Fibroblast of the conjunctiva (primary cell): ENCODE measurements around the gene VEZF1.
A peak's percentile ranks its signal among the peaks of the same experiment; 100 is the strongest.

ENCODE experiments used
- DNase-seq: peaks from one replicate; pipeline ENCODE4 v3.0.0-alpha.2; 2010; ENCODE audit warnings: low read depth

The VEZF1 gene

DNA sequence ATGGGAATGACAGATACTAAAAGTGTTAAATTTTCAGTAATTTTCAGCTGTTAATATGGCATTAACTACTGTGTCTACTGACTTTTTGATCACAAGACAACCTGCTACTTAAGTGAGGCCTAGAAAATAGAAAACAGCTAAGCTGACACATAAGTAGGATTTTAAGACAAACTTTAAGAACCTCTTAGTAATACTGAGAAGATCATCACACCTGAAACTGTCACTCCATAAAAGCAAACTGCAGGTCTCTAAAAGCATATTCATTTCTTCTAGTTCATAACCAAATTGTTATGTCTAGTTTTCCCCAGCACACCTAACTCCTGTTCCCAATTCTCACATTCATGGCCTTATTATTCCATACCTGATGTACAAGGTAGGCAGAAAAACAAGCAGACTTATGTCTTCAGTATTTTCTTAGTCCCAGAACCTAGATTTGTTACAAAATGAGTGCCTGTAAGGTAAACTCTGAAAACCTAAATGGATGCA lies 11.0 kb upstream of the VEZF1 start:
- DNase-seq = no peak

DNA sequence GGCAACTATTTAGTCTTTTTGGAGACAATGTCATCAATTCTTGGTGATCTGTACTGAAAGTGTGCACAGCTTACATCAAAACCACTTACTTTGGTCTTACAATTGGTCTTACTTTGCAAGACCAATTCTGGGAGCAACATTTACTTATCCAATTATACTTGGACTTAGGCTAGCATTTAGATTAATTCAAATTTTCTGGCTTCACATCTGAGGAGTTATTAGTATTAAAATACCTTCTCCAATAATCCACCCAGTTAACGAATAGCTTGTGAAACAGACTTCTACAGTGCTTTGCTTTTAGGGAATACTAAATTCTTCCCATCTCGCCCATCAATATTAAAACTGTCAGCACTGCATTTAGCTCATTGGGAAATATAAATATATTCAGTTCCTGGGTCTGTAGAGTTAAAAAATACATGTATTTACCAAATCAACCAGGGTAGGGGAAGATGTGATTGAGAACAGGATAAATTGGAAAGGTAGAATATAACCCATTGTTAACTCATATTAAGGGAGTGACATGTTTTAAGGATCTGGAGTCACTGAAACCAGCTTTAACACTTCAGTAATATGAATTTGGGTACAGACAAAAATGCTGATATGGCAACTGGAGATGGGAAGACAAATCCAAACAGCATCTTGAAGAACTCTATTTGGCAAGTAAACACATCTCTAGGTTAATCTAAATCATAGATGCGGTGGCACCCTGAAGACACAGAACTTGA lies 9.2 kb upstream of the VEZF1 start:
- no peak for DNase-seq

DNA sequence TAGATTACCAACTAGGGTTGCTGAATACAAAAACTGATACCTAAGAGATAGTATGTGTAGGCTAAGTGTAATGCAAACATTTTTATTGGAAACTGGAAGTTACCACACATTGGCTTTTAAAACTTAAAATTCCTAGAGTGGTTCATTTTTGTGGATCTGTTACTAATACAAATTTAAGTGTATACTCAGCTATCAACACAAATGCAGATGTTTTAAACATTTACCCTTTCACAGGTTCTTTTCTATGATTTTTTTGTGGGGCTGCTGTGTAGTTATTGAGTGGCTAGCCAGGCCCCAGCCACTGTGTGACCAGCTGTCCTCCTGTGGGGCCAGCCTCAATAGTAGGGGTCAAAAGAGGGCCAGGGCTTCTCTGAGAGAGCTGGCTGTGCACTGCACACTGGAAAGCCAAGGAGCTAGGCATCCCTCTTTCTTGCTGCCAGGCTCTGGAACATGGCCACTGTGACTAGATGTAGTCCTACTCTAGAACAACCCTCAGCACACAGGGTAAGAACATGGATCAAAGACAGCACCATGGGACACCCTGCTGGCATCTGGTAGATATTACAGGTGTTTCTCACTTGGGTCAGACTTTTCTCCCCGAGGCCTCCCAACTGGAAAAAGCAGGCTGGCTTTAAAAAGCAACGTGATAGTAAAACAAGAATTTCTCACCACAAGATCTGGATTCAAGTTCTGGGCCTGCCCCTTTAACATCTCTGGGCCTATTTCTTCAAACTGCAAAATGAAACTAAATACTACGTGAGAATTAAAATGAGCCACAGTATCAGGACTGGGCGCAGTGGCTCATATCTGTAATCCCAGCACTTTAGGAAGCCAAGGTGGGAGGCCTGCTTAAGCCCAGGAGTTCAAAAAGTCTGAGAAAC lies 7.3 kb upstream of the VEZF1 start:
- DNase-seq = peak; percentile 82

- DNase-seq = no peak
Observed at GRCh38 chr17:57994436-57994835, 6.4 kb upstream of the VEZF1 start.

DNA sequence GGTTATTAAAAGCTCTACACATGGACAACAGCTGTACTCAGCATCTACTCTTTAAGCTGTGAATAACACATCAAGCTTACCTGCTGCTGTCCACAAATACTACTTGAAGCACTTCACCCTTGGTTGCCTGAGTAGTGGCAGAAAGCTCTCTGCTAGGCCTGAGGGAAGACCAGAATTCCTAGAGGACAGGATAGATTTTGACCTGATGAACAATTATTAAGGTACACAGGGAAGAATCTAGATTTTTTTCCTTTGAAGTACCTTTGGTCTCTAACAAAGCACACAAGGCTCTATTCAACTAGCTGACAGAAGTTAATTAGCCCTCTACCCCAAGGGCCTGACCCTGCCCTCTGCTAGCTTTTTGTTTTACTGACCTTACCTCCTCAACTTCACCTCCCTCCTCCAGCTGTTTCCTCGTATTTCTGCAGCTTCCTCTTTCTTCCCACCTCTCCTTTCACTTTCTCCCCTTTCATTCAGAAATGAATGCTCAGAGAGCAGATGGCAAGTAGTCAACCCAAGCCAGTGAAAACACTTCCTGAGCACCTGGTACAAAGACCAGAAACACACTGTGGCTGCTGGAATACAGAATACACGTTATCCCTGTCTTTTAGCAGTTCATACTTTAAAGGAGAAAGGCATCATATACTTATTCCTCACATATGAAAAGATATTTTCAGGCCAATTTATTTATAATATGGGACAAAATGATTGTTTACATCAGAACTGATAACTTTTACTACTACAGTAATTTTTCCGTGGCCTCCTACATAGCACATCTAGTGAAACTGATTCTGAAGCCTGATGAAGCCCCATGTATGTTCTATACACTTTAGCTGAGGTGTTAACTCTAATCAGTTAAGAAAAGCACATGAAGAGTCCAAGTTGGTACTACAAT lies 5.7 kb upstream of the VEZF1 start:
- DNase-seq = no peak

- DNase-seq = no peak
Observed at GRCh38 chr17:57991537-57991936, 3.5 kb upstream of the VEZF1 start.

DNA sequence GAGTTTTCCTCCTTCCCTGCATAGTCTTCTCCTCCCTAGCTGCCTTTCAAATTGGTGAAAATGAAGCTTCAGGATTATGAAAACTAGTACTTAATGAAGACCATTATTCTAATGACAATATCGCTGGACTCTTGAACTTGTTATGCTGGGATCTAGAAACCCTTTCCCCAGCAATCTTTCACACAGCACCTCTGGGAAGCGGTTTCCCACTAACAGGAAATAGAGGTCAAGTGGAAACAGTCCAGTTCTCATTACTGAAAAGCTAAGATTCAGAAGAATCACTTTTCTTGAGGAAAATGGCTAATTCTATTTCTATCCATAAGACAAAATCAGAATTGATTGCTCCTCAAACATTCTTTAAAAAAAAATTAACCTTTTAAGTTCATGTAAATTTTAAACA lies 2.0 kb upstream of the VEZF1 start:
- no peak for DNase-seq

GRCh38 chr17:57988301-57989250 lies 522 bp upstream of the VEZF1 start:
- peak; percentile 41 for DNase-seq

DNA sequence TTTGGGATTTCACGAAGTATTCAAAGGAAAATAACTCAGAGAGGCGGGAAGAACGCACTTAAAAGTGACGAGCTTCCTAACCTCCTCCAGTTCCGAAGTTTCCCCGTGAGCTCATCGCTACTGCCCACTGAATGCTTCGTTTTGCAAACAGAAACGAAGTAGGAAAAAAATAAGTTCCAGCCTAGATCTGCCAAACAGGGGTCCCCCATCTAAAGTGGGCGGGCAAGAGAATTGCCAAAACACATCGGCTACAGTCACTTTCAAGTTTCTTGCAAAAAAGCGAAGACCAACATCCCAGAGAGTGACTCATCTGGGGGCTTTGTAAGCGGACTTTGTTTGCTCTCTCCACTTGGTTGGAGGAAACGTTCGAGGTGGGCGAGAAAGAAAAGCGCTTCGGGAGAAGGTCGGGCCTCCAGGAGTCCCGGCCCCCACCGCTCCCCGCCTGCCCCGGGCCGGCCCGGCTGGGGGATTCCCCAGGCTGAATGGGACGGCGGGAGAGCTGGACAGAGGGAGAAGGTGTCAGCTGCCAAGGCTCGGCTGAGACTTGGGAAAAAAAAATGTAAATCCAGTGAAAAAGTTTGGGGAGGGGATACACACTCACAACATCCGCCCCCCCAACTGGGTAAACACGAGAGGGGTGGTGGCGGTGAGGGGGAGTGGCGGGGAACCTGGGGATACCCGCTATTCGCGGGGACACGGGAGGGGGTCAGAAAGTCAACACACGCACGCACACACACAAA lies 1.0 kb downstream of the VEZF1 start:
- peak; percentile 52 for DNase-seq

- peak; percentile 62 for DNase-seq
Observed at GRCh38 chr17:57985675-57985974, 2.4 kb downstream of the VEZF1 start.

- DNase-seq = no peak
Observed at GRCh38 chr17:57984936-57985674, 2.9 kb downstream of the VEZF1 start.

DNA sequence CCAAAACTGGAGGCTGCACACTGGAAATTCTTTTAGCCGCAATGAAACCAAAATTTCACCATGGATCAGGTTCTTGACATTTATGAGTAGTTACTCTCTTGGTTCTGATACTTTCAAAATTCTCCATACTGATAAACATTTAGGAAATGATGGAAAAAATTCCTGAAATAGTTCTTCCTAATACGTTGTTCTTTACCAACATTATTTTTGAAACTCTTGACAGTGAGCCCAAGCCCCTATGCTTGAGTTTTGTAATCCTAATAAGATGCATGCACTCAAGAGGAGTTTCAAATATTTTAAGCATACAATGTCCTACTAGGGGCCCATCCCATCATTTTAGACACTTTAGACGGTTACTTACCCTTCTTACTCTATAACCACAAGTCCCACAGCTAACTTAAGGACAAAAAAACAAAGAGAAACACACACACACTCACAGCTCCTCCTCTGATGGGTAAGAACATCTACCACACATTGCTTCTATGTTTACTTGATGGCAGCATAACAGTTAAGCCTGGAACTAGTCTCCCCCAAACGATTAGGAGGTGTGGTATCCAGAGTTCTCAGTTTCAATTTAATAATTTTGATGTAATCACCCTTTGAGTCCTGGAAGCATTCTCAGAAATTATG lies 3.7 kb downstream of the VEZF1 start:
- DNase-seq = no peak

GRCh38 chr17:57983446-57983845 lies 4.6 kb downstream of the VEZF1 start:
- DNase-seq = no peak

DNA sequence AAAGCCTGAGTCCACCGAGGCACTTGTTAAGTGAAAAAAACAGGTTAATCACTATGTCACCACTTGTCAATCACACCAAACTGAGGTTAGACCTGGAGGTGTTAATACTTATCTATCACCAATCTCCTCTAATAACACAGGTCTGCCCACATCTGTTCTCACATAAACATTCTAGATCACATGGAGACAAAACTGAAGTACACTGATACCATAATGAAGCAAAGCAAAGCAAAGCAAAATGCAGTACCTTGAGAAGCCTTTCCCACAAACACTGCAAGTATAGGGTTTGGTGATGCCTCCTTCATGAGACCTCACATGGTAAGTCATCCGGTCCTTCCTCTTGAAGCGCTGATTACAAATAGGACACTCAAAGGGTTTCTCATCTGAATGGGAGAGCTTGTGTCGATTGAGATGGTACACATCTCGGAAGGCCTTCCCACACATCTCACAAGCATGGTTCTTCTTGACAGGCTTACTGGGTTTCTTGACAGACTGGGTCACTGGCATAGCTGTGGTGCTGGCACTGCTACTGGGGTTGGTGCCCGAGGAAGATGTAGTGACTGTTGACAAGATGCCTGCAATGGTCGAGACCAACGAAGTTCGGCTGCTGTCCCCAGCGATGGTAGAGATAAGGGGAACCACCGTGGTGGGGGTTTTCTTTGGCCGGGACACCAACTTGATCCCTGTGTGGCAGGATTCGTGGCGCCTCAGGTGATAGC lies 5.4 kb downstream of the VEZF1 start:
- no peak for DNase-seq

DNA sequence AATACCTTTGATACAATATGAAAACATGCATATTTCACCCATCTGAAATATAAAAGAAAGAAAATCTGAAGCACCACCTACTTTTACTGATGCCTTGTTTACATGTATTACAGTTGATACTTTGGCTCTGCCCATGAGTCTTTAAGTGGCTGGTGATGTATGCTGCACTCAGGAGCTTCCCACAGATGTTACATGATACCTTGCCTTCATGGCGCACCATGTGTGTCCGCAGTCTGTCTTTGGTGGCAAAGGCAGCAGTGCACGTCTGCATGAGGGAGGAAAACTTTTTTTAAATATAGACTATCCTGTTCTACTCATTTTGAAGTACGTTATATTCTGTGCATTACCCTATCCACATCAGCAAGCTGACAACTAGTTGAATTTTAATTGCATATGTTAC lies 7.5 kb downstream of the VEZF1 start:
- DNase-seq = no peak

- no peak for DNase-seq
Observed at GRCh38 chr17:57979076-57979475, 9.0 kb downstream of the VEZF1 start.

GRCh38 chr17:57976594-57976993 lies 11.5 kb downstream of the VEZF1 start:
- DNase-seq = no peak

DNA sequence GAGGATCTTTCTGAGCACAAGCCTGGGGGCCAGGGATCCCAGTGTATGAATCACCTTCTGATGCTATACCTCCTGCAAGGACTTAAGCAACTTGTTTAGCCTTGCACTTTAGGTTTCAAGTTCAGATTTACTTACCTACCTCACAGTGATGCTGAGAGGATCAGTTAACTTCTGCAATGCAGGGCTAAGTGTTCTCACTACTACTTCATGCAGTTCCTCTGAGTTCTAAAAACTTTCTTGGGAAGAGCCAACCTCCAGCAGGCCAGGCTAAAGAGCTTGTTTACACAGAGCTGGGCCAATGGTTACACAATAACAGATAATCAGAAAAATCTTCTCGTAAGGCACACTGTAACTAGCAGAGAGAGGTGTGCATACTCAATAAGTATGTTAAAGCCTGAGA lies 13.0 kb downstream of the VEZF1 start:
- DNase-seq = peak; percentile 47
